Measurements from ENCODE around the gene PTPRG.
"Not testable (repeated sequence)": the region's sequence is repeated elsewhere in the genome, so short reads cannot be mapped to it uniquely, and the experiment has no call there.

PTPRG gene

GRCh38 chr3:61733000-61733399, 171.6 kb downstream of the PTPRG start:
- no peak for DNase-seq

- DNase-seq: no peak
These were observed 172.5 kb downstream of the PTPRG start for GRCh38 chr3:61733876-61734275.

- DNase-seq: no peak
These were observed 173.6 kb downstream of the PTPRG start for GRCh38 chr3:61734749-61735686.

GRCh38 chr3:61736506-61736905, 175.1 kb downstream of the PTPRG start:
- no peak for DNase-seq

- no peak for DNase-seq
These were observed 178.3 kb downstream of the PTPRG start for GRCh38 chr3:61739640-61740039.

GRCh38 chr3:61740494-61740893, 179.1 kb downstream of the PTPRG start:
- no peak for DNase-seq

GRCh38 chr3:61741551-61741950, 180.2 kb downstream of the PTPRG start:
- DNase-seq: no peak

- DNase-seq: no peak
These were observed 180.6 kb downstream of the PTPRG start for GRCh38 chr3:61742006-61742405.

GRCh38 chr3:61743067-61743466, 181.7 kb downstream of the PTPRG start:
- no peak for DNase-seq

GRCh38 chr3:61743686-61744242, 182.4 kb downstream of the PTPRG start:
- no peak for DNase-seq

GRCh38 chr3:61748288-61748687, 186.9 kb downstream of the PTPRG start:
- no peak for DNase-seq

- no peak for DNase-seq
These were observed 189.4 kb downstream of the PTPRG start for GRCh38 chr3:61750766-61751165.

GRCh38 chr3:61758839-61759238, 197.5 kb downstream of the PTPRG start:
- DNase-seq: no peak

- DNase-seq: not testable (repeated sequence)
These were observed 199.4 kb downstream of the PTPRG start for GRCh38 chr3:61760783-61761182.

- no peak for DNase-seq
These were observed 200.5 kb downstream of the PTPRG start for GRCh38 chr3:61761694-61762430.

GRCh38 chr3:61765157-61765876, 203.9 kb downstream of the PTPRG start:
- no peak for DNase-seq

- DNase-seq: no peak
These were observed 207.1 kb downstream of the PTPRG start for GRCh38 chr3:61768284-61769037.

- DNase-seq: no peak
These were observed 208.1 kb downstream of the PTPRG start for GRCh38 chr3:61769266-61769990.

GRCh38 chr3:61771976-61772375, 210.6 kb downstream of the PTPRG start:
- no peak for DNase-seq

- no peak for DNase-seq
These were observed 211.1 kb downstream of the PTPRG start for GRCh38 chr3:61772456-61772855.

- DNase-seq: no peak
These were observed 213.0 kb downstream of the PTPRG start for GRCh38 chr3:61774279-61774890.
